ENCODE results near the gene ARHGEF39.
A peak's percentile ranks its signal among the peaks of the same experiment; 100 is the strongest.
"Not testable (repeated sequence)": the region's sequence is repeated elsewhere in the genome, so short reads cannot be mapped to it uniquely, and the experiment has no call there.

Gene ARHGEF39

GRCh38 chr9:35616681-35617459 lies 48.1 kb downstream of the ARHGEF39 start:
- peak; percentile 64 for DNase-seq

- peak; percentile 71 for DNase-seq
Observed at GRCh38 chr9:35615981-35616680, 48.9 kb downstream of the ARHGEF39 start.

GRCh38 chr9:35612843-35613242 lies 52.2 kb downstream of the ARHGEF39 start:
- DNase-seq, result no peak

- not testable (repeated sequence) for DNase-seq
Observed at GRCh38 chr9:35612066-35612465, 52.9 kb downstream of the ARHGEF39 start.

GRCh38 chr9:35611230-35611797 lies 53.7 kb downstream of the ARHGEF39 start:
- peak; percentile 72 for DNase-seq

- no peak for DNase-seq
Observed at GRCh38 chr9:35609820-35610163, 55.2 kb downstream of the ARHGEF39 start.
